SU-DHL-6 (cell line): ENCODE measurements around the gene KCNH3.

ENCODE experiments used
- EZH2phosphoT487 ChIP-seq: fragments of 200-600 bp; sonication (generic), shearing (Covaris generic); conservative IDR thresholded peaks from 2 replicates; pipeline ENCODE4 v1.6.1; 2018; ENCODE audit warnings: mild to moderate bottlenecking, antibody characterized with exemption, low read length, moderate library complexity, mixed read lengths
- TF ChIP-seq, protein P1 (sequence below): fragments of 200-600 bp; sonication (generic); IDR thresholded peaks from one replicate; pipeline ENCODE4 v1.5.1; 2017; ENCODE audit warnings: antibody characterized with exemption, mild to moderate bottlenecking, low read length, moderate library complexity; ENCODE audit not compliant: insufficient read depth, poor library complexity, severe bottlenecking

DNA sequence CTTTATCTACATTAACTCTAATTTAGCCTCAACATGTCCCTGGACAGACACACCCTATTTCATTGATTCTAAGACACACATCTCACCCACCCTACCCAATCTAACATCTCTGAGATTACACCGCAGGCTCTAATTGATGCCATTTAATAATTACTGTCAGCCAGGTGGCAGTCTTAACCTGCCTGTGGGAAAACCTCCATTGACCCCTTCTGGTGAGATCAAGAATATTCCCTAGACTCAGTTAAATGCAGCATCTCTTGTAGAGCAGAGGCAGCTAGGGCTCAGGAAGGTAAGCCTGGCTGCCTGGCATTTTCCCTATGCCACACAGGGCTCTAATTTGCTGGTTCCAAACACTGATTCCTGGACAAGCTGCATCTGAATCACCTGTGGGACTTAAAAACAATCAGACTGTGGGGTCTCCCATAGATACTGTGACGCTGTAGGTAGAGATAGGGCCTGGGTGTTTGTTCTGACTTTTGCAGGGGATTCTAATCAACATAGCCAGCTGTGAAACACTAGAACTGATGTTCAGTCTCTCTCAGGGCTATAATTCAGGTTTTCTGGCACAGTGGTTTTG is 14.8 kb downstream of the KCNH3 start:
- TF ChIP-seq, protein P1, sequence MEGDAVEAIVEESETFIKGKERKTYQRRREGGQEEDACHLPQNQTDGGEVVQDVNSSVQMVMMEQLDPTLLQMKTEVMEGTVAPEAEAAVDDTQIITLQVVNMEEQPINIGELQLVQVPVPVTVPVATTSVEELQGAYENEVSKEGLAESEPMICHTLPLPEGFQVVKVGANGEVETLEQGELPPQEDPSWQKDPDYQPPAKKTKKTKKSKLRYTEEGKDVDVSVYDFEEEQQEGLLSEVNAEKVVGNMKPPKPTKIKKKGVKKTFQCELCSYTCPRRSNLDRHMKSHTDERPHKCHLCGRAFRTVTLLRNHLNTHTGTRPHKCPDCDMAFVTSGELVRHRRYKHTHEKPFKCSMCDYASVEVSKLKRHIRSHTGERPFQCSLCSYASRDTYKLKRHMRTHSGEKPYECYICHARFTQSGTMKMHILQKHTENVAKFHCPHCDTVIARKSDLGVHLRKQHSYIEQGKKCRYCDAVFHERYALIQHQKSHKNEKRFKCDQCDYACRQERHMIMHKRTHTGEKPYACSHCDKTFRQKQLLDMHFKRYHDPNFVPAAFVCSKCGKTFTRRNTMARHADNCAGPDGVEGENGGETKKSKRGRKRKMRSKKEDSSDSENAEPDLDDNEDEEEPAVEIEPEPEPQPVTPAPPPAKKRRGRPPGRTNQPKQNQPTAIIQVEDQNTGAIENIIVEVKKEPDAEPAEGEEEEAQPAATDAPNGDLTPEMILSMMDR = peak; percentile 69
- no peak for TF ChIP-seq EZH2phosphoT487
